Raji (cell line): ENCODE results near the gene ISYNA1.

ENCODE experiments used
- POLR2A ChIP-seq: IDR thresholded peaks from 2 replicates; pipeline ENCODE4 v1.6.1; 2011; ENCODE audit warnings: low read depth, low read length, control low read depth; ENCODE audit not compliant: insufficient read depth

ISYNA1 gene

DNA sequence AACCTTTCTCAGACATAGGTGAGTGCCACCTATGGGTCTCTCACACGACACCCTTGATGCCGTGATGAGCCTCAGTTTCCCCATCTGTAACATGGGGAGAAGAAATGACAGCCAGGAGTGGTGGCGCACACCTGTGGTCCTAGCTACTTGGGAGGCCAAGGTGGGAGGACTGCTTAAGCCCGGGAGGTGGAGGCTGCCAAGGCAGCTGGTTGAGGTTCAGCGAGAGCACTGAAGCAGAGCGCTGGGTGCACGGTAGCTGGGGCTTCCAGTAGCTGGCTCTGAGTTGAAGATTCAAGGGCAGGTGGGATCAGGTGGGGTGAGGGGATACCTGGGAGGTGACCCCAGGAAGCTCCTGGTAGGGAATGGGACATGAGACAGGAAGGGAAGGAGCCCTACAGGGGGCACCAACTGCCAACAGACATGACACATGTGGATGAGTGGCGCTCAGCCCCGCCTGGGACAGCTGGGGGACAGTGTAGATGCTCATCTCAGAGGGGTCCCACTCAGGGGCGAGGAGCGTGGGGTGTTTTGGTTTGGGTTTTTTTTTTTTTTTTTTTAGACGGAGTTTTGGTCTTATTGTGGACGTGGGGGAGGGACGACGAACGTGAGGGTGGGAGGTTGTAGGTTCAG is 25.2 kb downstream of the ISYNA1 start:
- TF ChIP-seq POLR2A = no peak

DNA sequence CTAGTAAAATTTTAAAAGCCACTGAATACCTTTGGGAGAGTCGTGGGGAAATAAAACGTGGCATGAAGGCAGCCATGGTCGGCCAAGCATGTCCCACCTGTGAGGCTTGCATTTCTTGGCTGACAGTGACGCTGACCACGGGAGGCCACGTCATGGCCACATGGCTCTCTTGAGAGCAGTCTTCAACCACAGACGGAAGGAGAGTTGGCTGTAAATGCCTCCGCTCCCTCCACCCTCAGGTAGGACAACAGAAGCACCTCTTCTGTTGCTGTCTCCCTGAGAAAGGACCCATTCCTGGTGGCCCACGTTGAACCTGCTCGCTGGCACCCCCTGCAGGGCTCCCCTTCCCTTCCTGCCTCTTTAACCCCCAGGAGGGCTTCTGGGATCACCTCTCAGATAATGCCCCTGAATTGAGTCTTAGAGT is 29.9 kb downstream of the ISYNA1 start:
- no peak for TF ChIP-seq POLR2A

DNA sequence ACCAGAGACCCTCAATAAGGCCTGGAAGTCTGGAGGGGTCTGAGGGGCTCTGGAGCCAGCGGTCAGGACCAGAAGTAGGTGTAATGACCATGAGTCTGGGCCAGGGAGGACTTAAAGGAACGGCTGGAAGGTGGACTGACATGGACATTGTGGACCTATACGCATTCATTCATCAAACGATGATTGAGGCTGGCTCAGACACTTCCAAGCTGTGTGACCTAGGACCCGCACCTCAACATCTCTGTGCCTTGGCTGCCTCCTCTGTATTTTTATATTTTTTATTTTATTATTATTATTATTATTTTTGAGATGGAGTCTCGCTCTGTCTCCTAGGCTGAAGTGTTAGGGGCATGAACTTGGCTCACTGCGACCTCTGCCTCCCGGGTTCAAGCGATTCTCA is 31.2 kb downstream of the ISYNA1 start:
- no peak for TF ChIP-seq POLR2A

DNA sequence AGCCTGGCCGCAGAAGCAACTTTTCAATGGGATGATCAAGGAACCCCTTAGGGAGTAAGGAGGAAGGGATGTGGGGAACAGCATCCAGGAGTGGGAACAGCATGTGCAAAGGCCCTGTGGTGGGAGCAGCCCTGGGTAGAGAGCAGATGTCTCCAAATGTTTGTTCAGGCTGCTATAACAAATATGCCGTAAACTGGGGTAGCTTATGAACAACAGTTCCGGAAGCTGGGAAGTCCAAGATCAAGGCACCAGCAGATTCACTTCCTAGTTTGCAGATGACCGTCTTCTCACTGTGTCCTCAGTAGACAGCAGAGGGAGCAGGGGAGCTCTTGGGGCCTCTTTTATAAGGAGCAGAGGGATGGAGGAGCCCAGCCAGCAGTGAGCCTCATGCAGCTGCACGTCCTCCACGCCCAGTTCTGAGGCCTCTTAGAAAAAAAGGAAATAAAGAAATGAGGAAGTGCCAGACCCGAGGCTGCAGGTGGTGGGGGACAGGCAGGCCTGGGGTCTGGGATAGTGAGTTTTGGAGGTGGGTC is 36.3 kb downstream of the ISYNA1 start:
- TF ChIP-seq POLR2A = no peak

DNA sequence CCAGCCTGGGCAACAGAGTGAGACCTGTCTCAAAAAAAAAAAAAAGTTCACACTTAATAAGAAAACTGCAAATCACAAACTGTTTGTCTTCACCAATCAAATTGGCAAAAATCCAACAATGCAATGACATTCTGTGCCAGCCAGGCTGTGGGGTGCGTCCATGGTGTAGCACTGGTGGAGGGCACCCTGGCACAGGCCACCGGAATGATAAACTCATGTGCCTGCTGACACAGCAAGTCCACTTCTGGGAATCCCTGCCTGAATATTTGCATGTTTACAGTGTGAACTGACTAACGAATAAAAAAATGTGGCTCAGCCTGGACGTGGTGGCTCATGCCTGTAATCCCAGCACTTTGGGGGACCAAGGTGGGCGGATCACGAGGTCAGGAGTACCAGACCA is 38.9 kb downstream of the ISYNA1 start:
- TF ChIP-seq POLR2A = no peak

DNA sequence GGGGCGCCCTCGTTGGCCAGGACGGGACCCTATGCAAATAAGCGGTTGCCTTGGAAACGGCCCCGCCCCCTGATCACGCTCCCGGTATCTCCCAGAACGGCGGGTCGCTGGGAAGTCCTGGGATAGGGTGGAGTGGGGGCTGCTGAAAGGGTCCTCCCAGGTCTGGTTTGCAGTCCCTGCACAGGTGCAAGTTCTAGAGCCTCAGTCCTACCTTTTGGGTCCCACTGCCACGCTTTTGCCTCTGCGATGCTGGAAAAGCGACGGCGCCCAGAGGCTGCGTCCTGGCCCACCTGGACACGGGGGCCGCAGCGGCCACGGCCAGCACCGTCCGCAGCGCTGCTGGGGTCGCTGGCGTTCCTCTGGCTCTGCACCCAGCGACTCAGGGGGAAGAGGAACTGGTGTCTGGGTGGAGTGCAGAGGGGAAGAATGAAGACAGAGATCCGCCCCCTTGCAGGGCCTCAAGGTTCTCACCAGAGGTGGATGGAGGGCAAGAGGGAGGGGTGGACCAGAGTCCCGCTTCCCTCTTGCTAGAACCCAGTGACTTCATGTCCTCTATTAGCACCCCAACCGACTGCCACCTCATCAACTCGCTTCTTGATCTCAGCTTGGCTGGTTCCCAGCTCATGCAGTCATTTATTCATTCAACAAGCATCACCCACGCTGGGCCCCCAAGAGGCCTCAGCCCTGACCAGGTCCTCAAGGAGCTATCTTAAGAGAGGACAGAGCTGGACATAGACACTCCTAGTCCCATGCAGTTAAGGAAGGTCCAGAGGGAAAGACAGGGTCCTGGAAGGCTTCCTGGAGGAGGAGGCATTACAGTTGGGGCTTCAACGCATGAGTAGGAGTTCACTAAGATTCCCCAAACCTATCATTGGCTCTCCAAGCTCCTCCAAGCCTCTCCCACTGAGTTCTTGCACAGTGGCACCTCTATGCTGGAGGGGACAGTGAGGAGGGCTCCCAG is 40.4 kb downstream of the ISYNA1 start, which contains the start of gene LRRC25:
LRRC25 (minus strand) TSS at position 381 of the 961 bp plus-strand sequence. CDS start 659 bp downstream, outside the sequence.
- TF ChIP-seq POLR2A = no peak

DNA sequence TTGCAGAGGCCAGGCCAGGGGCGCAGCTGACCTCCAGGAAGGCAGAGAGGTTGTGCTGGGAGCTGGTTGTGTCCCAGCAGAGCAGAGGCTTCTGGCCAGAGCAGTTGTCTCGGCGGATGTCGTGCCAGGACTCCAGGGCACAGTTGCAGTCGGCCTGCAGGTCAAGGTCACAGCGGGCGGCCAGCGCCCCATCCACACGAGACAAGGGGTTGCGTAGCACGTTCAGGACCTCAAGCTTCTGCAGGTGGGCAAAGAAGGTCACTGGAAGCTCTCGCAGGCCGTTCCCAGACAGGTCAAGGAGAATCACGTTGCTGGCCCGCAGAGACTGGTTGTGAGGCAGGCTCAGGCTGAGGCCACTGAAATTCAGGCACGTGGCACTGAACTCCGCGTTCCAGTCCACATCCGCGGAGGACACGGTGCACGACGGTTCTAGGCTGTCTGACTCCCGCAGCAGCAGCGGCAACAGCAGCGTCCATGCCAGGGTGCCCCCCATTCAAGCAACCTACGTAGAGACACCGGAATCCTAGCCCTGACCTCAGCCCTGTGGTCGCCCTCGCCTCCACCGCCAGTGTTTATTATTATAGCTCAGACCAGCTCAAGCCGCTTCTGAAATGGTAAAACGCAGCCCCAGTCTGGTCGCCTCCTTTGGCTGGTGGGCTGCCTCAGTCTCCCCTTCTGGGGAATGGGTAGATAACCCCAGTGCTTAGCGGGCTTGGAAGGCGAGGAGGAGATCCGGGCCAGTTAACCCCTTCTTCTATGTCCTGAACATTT is 41.3 kb downstream of the ISYNA1 start:
- no peak for TF ChIP-seq POLR2A

DNA sequence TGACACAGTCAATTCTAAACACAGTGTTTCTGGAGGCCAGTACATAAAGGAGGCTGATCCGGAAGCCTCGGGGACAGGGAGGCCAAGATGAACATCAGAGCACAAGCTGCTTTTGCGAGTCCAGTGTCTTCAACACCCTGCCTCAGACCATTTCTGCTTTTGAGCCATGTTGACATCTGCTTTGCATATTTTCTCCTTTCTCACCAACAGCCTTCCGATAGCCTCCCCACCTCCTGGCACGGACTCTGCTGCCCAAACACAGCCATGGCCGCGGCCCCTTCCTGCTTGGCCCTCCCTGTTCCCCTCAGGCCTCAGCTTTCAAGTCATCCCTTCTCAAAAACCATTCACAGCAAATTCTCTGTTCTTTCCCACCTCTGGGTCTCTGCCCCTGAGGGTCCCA is 44.1 kb downstream of the ISYNA1 start:
- TF ChIP-seq POLR2A = no peak

DNA sequence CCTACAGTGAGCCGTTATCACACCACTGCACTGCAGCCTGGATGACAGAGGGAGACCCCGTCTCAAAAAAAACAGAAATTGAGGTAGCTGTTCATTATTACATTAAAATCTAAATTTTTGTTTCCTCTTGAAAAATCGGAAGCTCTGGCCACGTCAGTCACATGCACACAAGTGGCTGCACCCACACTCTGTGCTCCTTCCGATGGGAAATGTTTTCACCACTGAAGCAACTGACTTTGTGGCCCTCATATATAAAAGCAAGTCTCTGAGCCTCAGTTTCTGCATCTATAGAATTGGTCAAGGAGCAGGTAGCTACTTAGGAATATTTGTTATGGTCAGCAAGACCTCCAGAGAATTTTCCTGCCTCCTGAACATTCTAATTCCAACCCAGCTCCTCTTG is 45.0 kb downstream of the ISYNA1 start:
- no peak for TF ChIP-seq POLR2A

DNA sequence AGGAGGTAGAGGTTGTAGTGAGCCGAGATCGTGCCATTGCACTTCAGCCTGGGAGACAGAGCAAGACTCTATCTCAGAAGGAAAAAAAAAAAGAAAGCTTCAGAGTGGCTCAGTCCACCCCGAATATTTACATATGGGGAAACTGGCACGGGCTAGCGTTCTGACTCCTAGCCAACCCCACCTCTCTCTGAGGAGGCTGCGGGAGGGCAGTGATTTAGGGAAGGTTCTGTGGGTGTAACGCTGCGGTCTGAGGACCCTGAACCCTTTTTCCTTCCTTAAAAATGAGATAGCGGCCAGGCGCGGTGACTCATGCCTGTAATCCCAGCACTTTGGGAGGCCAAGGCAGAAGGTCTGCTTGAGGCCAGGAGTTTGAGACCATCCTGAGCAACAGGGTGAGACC is 45.5 kb downstream of the ISYNA1 start:
- no peak for TF ChIP-seq POLR2A

DNA sequence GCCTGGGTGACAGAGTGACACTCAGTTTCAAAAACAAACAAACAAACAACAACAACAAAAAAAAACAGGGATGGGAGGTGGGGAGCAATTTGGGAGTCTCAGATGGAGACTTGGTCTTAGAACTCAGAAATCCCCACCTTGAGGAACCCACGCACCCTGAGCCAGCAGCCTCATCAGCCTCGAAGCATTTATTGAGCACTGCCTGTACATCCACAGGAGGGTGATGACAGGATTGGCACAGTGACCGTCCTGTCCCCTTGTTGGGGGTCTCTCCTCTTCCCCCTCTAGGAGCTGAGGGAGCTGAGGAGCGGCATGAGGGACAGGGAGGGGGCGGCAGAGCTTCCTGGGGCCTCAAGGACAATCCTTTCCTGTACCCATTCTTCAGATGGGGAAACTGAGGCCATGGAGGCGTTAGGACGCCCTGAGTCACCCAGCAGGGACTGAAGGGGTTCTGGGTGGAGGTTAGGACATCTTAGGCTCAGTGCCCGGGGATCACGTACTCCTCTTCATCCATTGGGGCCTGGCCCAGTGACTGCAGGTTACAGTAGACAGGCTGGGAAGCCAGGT is 46.3 kb downstream of the ISYNA1 start:
- TF ChIP-seq POLR2A = no peak

DNA sequence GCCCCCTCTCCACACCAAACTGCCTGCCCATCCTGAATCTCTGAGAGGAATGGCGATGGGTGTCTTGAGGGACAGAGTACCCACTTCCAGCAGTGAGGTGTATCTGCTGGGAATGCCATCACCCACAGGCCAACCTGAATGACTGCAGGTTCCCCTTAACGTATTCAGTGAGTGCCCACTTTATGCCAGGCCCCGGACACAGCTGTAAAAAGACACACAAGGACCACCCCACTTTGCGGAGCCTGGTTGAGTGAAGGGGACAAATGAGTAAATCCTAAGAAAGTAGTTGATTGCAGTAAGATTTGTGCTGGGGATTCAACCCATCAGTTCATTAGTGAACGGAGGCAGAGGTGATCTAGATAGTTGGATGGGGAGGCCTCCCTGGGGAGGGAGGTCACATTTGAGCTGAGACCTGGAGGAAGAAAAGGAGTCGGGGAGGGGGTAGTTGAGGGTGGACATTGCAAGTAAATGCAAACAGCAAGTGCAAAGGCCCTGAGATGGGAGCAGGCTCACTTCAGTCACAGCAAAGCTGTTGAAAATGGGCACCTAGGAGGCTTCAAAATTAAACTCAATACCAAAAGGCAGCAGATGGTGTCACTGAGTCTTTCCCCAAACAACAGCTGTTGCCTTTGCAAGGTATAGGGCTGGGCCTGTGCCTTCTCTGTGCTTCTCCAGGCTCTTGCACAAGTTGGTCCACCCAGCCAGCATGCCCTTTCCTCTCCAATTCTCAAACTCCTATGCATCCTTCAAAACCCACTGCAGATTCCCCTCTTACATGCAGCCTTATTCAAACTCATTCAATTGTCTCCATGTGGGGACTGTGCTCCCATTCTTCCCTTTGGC is 47.6 kb downstream of the ISYNA1 start:
- TF ChIP-seq POLR2A = no peak

DNA sequence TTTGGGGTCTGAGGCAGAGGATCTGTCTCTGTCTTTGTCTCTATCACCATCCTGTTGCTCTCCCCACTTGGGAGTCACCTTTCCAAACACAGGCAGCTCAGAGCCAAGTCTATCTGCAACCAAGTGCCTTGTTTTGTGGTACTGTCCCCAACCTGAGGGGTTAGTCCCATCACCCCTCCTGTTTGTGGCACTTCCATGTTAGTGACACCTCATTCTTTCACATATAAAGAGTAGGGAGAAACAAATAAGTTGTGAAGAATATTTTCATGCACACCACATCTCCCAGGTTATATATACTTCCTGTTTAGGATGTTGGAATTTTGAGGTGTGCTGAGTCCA is 48.2 kb downstream of the ISYNA1 start:
- no peak for TF ChIP-seq POLR2A
